IMR-90 (cell line): ENCODE results near the gene ANKMY1. TPM values are rescaled to one million over a fixed set of nuclear protein-coding genes. Genes with fewer than 3 reads are reported as not detected.
"Not testable (repeated sequence)": the region's sequence is repeated elsewhere in the genome, so short reads cannot be mapped to it uniquely, and the experiment has no call there.

Experiments
- ATAC-seq: fragments of 200-7000 bp; cut with Tn5 transposase; 2 replicates; pipeline ENCODE4 v1.9.1; 2020; ENCODE audit warnings: low read depth, mild to moderate bottlenecking, moderate library complexity
- BruUV-seq: library from RNA; stranded (reverse); fragments of 400-500 nt; replicated peaks from 2 replicates; lab custom pipeline; 2021; lab: Mats Ljungman, UMichigan
- CTCF ChIA-PET: fragments of 300-600 bp; formaldehyde crosslinking; extraction: SDS; loops from one replicate; lab custom pipeline; 2021; ENCODE audit warnings: antibody characterized with exemption; lab: Yijun Ruan, JAX
- POLR2A ChIA-PET: fragments of 300-600 bp; sonication (Branson Sonifier 250); formaldehyde crosslinking; loops from one replicate; lab custom pipeline; 2022; ENCODE audit warnings: antibody characterized with exemption; ENCODE audit not compliant: unreplicated experiment; lab: Charles Lee
- DNase-seq: peaks from one replicate; pipeline ENCODE4 v3.0.0; 2013
- H2AFZ ChIP-seq: replicated peaks from 2 replicates; pipeline ENCODE3; 2013; ENCODE audit warnings: low read length, mild to moderate bottlenecking; ENCODE audit not compliant: poor library complexity
- H2AK5ac ChIP-seq: 2 replicates; pipeline ENCODE4 v1.6.1; 2013; ENCODE audit warnings: low read depth, low read length, inconsistent platforms
- H2AK9ac ChIP-seq: replicated peaks from 2 replicates; pipeline ENCODE3; 2013; ENCODE audit warnings: mild to moderate bottlenecking, low read depth, low read length, moderate library complexity; ENCODE audit not compliant: poor library complexity
- H2BK120ac ChIP-seq: 2 replicates; pipeline ENCODE4 v1.6.1; 2013; ENCODE audit warnings: low read depth, low read length, inconsistent platforms
- H2BK15ac ChIP-seq: 3 replicates; pipeline ENCODE4 v1.6.1; 2013; ENCODE audit warnings: low read depth, low read length, inconsistent platforms
- H2BK20ac ChIP-seq: 2 replicates; pipeline ENCODE4 v1.6.1; 2013; ENCODE audit warnings: low read depth, mild to moderate bottlenecking, inconsistent platforms, low read length, moderate library complexity
- H2BK5ac ChIP-seq: 2 replicates; pipeline ENCODE4 v1.6.1; 2013; ENCODE audit warnings: mild to moderate bottlenecking, low read depth, low read length, inconsistent platforms; ENCODE audit not compliant: poor library complexity, severe bottlenecking
- H3K14ac ChIP-seq: replicated peaks from 2 replicates; pipeline ENCODE4 v1.6.1; 2013; ENCODE audit warnings: low read depth, low read length, inconsistent platforms
- H3K18ac ChIP-seq: 2 replicates; pipeline ENCODE4 v1.6.1; 2013; ENCODE audit warnings: low read depth, low read length, control low read depth
- H3K23ac ChIP-seq: 2 replicates; pipeline ENCODE4 v1.6.1; 2013; ENCODE audit warnings: low read depth, low read length, inconsistent platforms
- H3K27ac ChIP-seq: 2 replicates; pipeline ENCODE4 v1.5.1; 2013; ENCODE audit warnings: mild to moderate bottlenecking, control low read depth, low read length; ENCODE audit not compliant: insufficient read depth
- H3K27me3 ChIP-seq: 2 replicates; pipeline ENCODE4 v1.6.1; 2013; ENCODE audit warnings: low read length; ENCODE audit not compliant: control insufficient read depth, insufficient read depth
- H3K36me3 ChIP-seq: 2 replicates; pipeline ENCODE4 v1.6.1; 2013; ENCODE audit warnings: low read length, mixed read lengths; ENCODE audit not compliant: control insufficient read depth, insufficient read depth
- H3K4ac ChIP-seq: 2 replicates; pipeline ENCODE4 v1.6.1; 2013; ENCODE audit warnings: low read depth, low read length, inconsistent platforms
- H3K4me1 ChIP-seq: 2 replicates; pipeline ENCODE4 v1.6.1; 2013; ENCODE audit warnings: low read length, mixed read lengths; ENCODE audit not compliant: control insufficient read depth, insufficient read depth
- H3K4me2 ChIP-seq: 2 replicates; pipeline ENCODE4 v1.6.1; 2013; ENCODE audit warnings: low read depth, mild to moderate bottlenecking, control low read depth, low read length, moderate library complexity
- H3K4me3 ChIP-seq: 2 replicates; pipeline ENCODE4 v1.5.1; 2013; ENCODE audit warnings: low read depth, mild to moderate bottlenecking, control low read depth, low read length, moderate library complexity; ENCODE audit not compliant: insufficient read depth
- H3K56ac ChIP-seq: 2 replicates; pipeline ENCODE4 v1.6.1; 2013; ENCODE audit warnings: low read length, inconsistent platforms; ENCODE audit not compliant: insufficient read depth; ENCODE audit errors: extremely low read depth
- H3K79me1 ChIP-seq, 2 experiments: 2 replicates each; pipeline ENCODE4 v1.6.1; 2013; ENCODE audit warnings: low read length in 2 of 2, inconsistent platforms in 1 of 2, low read depth in 1 of 2
- H3K9ac ChIP-seq: 2 replicates; pipeline ENCODE4 v1.6.1; 2013; ENCODE audit warnings: low read depth, low read length, control low read depth
- H3K9me1 ChIP-seq: 2 replicates; pipeline ENCODE4 v1.6.1; 2013; ENCODE audit warnings: low read length, inconsistent platforms; ENCODE audit not compliant: insufficient read depth
- H3K9me3 ChIP-seq: 2 replicates; pipeline ENCODE4 v1.6.1; 2013; ENCODE audit warnings: low read length; ENCODE audit not compliant: control insufficient read depth, insufficient read depth
- H4K20me1 ChIP-seq: 2 replicates; pipeline ENCODE4 v1.6.1; 2013; ENCODE audit warnings: low read length, inconsistent platforms; ENCODE audit not compliant: insufficient read depth
- H4K5ac ChIP-seq: 2 replicates; pipeline ENCODE4 v1.6.1; 2013; ENCODE audit warnings: mild to moderate bottlenecking, low read depth, low read length, control low read depth
- H4K8ac ChIP-seq, 2 experiments: 2 replicates each; pipeline ENCODE4 v1.6.1; 2013; ENCODE audit warnings: low read depth in 2 of 2, low read length in 2 of 2, control low read depth in 1 of 2, inconsistent platforms in 1 of 2
- H4K91ac ChIP-seq: 2 replicates; pipeline ENCODE4 v1.6.1; 2013; ENCODE audit warnings: low read depth, low read length, inconsistent platforms; ENCODE audit not compliant: insufficient read depth
- WGBS, 2 experiments: methylation state at CpG; one replicate each; pipeline versions ENCODE4 v1.1.5 to v1.1.7; 2013; ENCODE audit warnings: missing lambda C conversion rate in 2 of 2; ENCODE audit not compliant: insufficient read length in 1 of 2; ENCODE audit errors: extremely low coverage in 2 of 2; 5-methylcytosine and 5-hydroxymethylcytosine counted together
- dilution Hi-C: fragments of 300-500 bp; cut with HindIII; formaldehyde crosslinking; loops from one replicate; pipeline ENCODE4 v1.14.3; 2018; ENCODE audit warnings: low sequenced_read_pairs; ENCODE audit not compliant: unreplicated experiment
- in situ Hi-C: fragments of 300-500 bp; cut with MboI; formaldehyde crosslinking; loops from 3 replicates; pipeline ENCODE4 v1.14.3; 2019; ENCODE audit warnings: low sequenced_read_pairs, inconsistent platforms, mixed read lengths
- intact Hi-C: fragments of 100-400 bp; cut with micrococcal nuclease; formaldehyde crosslinking; loops from 2 replicates; pipeline ENCODE4 v1.10.0; 2022
- polyA plus RNA-seq, 3 experiments: library from polyadenylated mRNA; depleted of rRNA; stranded (reverse); fragments of >200 nt; gene quantifications; 2 replicates each; pipeline ENCODE4 v1.2.3, GENCODE V29; 2012; ENCODE audit warnings: low replicate concordance in 1 of 3
- total RNA-seq: library from RNA; depleted of rRNA; stranded (reverse); fragments of >200 nt; gene quantifications from 2 replicates; pipeline ENCODE4 v1.2.3, GENCODE V29; 2012

ANKMY1 gene
- total and polyA plus RNA-seq, 2 of the 4 experiments (the other 2 are of a cell fraction) = 2.9 to 5.5 TPM

GRCh38 chr2:240539101-240539500 lies 18.7 kb downstream of the ANKMY1 start:
- H3K36me3 ChIP-seq, H3K23ac ChIP-seq, H2BK120ac ChIP-seq, H3K79me1 ChIP-seq, H2AK9ac ChIP-seq, H2AK5ac ChIP-seq, H4K20me1 ChIP-seq, DNase-seq, POLR2A ChIA-PET, dilution Hi-C loops, CTCF ChIA-PET, H3K14ac ChIP-seq, H4K5ac ChIP-seq, H2BK5ac ChIP-seq, H3K4ac ChIP-seq, H2BK15ac ChIP-seq, H3K27ac ChIP-seq, H3K4me3 ChIP-seq, H3K18ac ChIP-seq, BruUV-seq, H3K9me1 ChIP-seq, H3K9ac ChIP-seq, H3K4me1 ChIP-seq, H3K27me3 ChIP-seq, H3K4me2 ChIP-seq, intact Hi-C loops, H2AFZ ChIP-seq, H2BK20ac ChIP-seq, H4K91ac ChIP-seq, in situ Hi-C loops, H4K8ac ChIP-seq, H3K56ac ChIP-seq, H3K9me3 ChIP-seq, ATAC-seq: not testable (repeated sequence)
- WGBS, 2 experiments = 100% methylated on average over 8 of the region's 17 CpGs; no CpG with 5 or more reads in 1 of the 2 experiments
